Ishikawa (cell line): ENCODE data around the gene OR9A2.

Source experiments
- CEBPB ChIP-seq: IDR thresholded peaks from 2 replicates; pipeline ENCODE4 v1.6.1; 2012
- EP300 ChIP-seq: IDR thresholded peaks from 2 replicates; pipeline ENCODE4 v1.6.1; 2012; ENCODE audit warnings: borderline replicate concordance
- NFIC ChIP-seq: IDR thresholded peaks from 2 replicates; pipeline ENCODE4 v1.6.1; 2012
- RAD21 ChIP-seq: IDR thresholded peaks from 2 replicates; pipeline ENCODE4 v1.6.1; 2012; ENCODE audit warnings: low read depth
- TAF1 ChIP-seq: IDR thresholded peaks from 2 replicates; pipeline ENCODE4 v1.6.1; 2012; ENCODE audit warnings: low read depth, mild to moderate bottlenecking
- YY1 ChIP-seq: IDR thresholded peaks from 2 replicates; pipeline ENCODE4 v1.6.1; 2012; ENCODE audit warnings: low read depth
- TF ChIP-seq, protein P1 (sequence below): IDR thresholded peaks from 2 replicates; pipeline ENCODE4 v1.6.1; 2012

DNA sequence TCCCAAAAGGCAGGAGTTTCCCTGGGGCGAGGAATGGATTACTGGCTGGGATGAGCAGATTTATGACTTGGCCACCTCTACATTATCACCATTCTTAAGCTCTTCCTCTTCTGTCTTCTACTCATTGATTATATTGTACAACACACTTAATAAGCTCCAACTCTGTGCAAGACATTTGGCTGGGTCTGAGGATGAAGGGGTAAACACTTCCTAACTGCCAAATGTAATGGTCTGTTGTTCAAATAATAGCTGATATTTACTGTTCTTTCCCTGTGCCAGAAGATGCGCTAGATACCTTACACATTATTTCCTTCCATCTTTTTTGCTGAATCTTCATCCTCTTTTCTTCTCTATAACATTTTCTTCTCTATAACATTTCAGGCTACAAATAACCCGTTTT lies 36.8 kb upstream of the OR9A2 start:
- TF ChIP-seq EP300 (no peak), RAD21 (no peak), CEBPB (no peak), NFIC (no peak), YY1 (no peak), TAF1 (no peak)
- TF ChIP-seq, protein P1, sequence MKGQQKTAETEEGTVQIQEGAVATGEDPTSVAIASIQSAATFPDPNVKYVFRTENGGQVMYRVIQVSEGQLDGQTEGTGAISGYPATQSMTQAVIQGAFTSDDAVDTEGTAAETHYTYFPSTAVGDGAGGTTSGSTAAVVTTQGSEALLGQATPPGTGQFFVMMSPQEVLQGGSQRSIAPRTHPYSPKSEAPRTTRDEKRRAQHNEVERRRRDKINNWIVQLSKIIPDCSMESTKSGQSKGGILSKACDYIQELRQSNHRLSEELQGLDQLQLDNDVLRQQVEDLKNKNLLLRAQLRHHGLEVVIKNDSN, result no peak
